Activated CD4-positive, alpha-beta T cell treated with anti-CD3 and anti-CD28 coated beads, Interleukin-2, amount 50 U/mL, for 48 hours (primary cell): ENCODE data around the gene TMEM82.

Source experiments
- DNase-seq, 2 experiments: peaks; one replicate each; pipeline ENCODE4 v3.0.0-alpha.2; 2020

Gene TMEM82

DNA sequence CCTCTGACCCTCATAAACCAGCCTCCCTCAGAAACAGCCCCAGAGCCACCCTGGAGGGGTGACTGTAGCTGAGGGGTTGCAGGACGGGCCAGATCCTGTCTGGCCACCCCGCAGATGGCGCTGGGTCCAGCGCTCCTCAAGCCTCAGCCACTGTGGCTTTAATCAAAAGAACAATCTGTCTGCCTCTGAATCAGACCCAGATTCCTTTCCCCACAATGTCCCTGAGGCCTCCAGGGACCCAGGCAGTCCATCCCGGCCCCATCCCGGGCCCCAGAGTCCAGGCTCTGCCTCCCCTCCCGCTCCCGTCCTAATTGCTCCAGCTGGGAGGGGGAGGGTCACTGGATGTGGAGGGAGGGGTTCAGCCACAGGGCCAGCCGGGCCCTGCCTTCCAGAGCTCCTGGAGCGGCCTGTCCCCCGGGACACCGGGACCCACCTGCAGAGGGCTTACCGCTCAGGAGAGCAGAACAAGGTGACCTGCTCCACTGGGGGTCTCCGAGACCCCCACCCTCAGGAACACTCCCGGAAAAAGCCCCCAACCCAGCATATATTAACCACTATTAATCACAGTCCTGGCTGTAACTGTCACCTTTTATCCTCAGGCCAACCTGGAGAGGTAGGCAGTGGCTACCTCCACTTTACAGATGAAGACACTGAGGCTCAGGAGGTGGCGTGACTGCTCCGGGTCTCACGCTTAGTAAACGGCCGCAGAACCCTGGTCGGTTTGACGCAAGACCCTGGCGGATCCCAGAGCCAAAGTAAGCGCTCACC is 15.5 kb downstream of the TMEM82 start:
- DNase-seq, result no peak

DNA sequence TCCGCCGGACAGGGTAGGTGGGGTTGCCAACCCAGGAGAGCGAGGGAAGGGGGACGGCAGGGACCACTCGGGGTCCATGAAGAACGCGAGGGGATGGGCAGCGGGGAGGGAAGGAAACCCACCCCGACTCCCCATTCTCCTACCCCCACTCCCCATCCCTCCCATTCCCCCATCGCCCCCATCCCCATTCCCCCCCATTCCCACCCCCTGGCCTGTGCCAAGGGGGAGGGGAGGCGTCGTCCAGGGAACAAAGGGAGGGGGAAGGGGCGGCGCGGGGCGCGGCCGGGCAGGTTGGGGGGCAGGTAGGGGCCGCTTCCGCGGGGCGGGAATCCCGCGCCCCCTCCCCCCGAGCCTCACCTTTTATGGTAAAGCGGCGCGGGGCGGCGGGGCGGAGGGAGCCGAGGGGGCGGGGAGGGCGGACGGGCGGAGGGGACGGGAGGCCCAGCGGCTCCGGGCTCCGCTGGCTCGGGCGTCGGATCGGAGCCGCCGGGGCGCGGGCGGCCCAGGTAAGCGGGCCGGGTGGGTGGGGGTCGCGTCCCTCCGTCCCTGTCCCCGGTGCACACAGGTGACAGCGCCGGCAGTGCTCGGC is 16.1 kb downstream of the TMEM82 start, which contains the start of gene FBLIM1:
Gene FBLIM1 (plus strand): TSS at position 453 of the 589 bp plus-strand sequence. CDS start 6,189 bp downstream, outside the sequence.
- DNase-seq, result no peak

DNA sequence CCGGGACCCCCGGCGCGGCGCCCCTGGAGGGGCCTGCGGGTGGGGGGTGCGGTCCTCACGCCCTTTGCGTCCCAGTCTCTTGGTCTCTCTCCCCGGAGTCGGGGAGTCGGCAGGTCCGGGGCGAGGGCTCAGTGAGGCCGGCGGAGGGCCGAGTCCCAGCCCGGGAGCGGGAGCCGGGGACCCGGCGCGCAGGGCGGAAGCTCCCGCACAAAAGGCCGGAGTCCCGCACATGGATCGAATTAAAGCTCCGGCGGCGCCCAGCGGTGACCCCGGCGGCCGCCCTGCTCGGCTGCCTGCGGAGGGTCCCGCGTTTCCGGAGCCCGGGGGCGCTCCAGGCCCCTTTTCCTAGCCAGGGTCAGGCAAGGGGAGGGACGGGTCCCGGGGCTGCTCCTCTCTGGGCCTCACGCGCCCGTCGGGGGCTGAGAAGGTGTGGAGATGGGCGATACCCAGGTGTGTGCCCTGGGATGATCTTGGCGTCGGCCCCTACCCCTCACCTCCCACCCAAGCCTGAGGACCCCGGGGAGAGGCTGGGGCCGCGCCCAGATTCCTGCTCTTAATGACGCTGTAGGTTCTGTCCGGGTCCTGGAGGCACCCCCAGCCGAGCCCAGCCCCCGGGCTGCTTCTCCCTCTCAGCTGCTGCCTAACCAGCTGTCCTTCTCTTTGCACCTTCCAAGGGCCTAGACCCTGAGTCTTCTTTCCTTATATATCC is 16.8 kb downstream of the TMEM82 start:
- no peak for DNase-seq

DNA sequence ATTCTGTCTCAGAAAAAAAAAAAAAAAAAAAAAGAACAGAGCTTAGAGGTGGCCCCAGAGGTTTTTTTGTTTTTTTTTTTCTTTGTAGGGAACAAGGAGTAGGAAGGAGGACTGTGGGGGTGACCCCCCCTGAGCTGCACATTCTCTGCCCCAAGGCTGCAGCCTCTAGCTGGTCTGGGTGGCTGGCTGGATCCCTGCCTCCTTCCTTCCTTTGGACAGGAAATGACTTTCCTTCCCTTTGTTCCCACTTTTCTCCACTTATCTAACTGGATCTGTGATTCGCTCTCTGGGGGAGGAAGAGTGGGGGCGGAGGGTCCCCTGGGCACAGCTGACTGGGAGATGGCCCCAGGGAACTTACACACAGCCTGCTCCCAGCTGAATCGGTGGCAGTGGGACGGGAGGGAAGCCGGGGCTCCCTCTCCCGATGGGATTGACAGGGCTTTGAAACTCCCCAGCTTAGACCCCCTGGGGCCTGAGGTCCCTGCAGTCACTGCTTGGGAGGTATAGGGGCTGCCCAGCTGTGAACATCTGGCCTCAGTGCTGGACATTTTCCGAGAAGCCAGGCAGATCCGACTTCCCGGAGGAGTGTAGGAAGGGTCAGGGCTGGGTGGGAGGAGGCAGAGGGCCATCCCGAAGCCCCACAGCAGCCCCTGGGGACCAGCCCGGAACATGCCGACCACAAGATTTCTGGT is 18.4 kb downstream of the TMEM82 start:
- no peak for DNase-seq

DNA sequence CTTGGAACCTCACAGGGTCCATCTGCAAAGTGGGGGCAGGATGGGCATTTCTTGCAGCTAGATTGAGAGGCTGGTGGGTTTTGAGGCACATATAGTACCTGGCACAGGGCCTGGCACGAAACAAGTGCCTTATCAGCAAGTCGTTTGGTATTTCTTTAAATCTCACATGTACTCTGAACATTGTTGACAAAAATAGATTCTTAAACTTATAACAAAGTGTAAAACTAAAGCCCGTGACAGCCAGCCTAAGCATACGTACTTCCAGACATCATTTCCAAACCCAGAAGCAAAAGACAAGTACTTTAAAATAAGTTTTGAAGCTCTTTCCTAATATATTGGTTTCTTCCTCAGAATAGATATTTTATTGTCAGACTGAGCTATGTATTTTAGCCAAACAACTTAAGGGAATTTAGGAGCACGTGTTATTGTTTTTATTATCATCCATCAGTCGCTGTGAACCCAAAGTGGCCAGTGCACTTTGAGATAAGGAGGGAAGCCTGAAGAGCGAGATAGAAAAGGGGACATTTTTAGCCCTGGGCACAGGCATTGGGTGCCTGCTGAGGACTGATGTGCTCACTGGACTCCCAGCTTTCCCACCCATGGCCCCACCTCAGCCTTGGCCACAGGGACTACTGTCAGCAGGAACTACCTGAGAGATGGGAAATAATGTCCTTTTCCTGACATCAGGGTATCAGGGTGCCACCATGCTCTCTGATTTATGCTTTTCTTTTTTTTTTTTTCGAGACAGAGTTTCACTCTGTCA is 19.2 kb downstream of the TMEM82 start:
- DNase-seq, result no peak

DNA sequence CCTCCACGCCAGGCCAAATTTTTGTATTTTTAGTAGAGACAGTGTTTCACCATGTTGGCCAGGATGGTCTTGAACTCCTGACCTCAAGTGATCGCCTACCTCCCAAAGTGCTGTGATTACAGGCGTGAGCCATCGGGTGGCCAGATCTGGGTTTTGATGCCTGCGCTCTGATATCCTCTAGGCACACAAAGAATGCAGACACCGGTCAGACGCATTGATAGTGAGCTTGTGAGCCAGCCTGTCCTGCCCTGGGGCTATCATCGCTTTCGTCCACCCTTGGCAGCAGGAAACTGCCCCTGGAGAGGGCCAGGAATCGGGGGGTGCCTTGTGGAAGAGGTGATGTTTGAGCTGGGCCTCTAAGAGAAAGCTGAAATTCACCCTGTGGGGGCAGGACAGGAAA is 20.2 kb downstream of the TMEM82 start:
- DNase-seq, result no peak

GRCh38 chr1:15764269-15764764 is 22.0 kb downstream of the TMEM82 start:
- DNase-seq, result no peak

DNA sequence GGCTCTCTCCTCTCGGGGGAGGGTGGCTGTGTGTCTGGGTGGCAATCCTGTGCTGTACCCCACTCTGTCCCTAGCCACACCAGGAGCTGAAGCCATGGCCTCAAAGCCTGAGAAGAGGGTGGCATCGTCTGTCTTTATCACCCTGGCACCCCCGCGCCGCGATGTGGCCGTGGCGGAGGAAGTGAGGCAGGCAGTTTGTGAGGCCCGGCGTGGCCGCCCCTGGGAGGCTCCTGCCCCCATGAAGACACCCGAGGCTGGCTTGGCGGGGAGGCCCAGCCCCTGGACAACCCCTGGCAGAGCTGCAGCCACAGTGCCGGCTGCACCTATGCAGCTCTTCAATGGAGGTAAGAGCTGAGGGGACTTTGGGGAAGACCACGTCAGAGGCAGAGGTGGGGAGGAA is 22.6 kb downstream of the TMEM82 start:
- no peak for DNase-seq

GRCh38 chr1:15765495-15766194 is 23.3 kb downstream of the TMEM82 start:
- DNase-seq, result no peak

DNA sequence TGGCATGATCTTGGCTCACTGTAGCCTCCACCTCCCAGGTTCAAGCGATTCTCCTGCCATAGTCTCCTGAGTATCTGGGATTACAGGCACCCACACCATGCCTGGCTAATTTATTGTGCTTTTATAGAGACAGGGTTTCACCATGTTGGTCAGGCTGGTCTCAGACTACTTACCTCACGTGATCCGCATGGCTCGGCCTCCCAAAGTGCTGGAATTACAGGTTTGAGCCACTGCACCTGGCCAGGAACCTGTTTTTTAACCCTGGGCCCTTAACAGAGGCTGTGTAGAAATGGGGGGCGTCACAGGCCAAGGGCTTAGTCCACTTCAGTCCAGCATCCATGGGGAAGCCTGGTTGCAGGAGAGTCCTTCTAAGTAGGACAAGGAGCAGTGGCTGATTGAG is 25.6 kb downstream of the TMEM82 start:
- DNase-seq, result no peak

- no peak for DNase-seq
Measured at GRCh38 chr1:15768388-15768787, 26.1 kb downstream of the TMEM82 start.

- DNase-seq, result no peak
Measured at GRCh38 chr1:15770313-15770962, 28.1 kb downstream of the TMEM82 start.

- no peak for DNase-seq
Measured at GRCh38 chr1:15771836-15772515, 29.7 kb downstream of the TMEM82 start.

DNA sequence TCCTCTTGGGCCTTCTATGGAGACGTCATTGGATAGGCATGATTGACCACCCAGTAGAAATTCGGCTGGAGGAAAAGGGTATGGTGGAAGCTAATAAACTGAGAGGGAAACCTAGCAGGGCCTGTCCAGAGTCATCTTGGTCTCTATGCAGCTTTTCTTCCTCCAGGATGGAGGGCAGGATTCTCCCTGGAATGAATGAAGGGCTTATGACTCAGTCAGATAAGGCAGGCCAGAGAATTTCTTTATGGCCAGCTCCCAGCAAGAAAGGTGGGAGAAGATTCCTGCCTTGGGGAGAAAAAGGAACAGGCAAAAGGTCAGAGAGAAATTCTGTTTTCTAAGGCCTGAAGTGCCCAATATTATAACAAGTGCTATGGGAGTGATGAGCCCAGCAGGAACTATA is 33.4 kb downstream of the TMEM82 start:
- DNase-seq, result no peak

DNA sequence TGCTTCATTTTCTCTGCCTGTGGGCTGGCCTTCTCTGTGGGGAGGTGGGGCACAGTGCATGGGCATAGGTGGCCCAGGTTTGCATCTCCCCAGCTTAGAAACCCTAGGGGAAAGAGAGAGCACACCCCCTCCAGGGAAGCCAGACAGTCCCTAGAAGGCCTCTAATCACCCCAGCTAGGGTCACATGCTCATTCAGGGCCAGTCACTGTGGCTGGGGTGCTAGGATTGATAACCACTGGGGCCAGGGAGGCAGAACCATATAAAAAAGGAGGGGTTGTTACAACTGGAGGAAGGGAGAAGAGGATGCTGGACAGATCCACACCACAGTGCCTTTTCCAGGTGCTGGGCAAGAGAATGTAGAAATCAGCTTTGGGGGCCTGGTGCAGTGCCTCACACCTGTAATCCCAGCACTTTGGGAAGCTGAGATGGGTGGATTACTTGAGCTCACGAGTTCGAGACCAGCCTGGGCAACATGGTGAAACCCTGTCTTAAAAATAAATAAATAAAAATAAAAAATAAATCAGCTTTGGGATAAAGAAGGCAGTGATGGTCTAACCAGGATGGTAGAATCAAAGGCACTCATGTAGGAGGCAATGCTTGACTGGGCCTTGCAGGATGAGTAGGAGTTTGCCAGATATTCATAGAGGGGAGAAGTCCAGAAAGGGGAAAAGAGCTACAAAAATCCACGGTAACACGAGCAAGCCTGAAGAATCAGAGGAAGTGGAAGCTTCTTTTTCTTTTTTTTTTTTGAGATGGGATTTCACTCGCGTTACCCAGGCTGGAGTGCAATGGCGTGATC is 35.8 kb downstream of the TMEM82 start:
- DNase-seq, result no peak

GRCh38 chr1:15785683-15786082 is 43.4 kb downstream of the TMEM82 start:
- DNase-seq, result no peak

GRCh38 chr1:15786581-15786980 is 44.3 kb downstream of the TMEM82 start:
- DNase-seq, result no peak

GRCh38 chr1:15788624-15789301 is 46.5 kb downstream of the TMEM82 start:
- DNase-seq, result no peak

- no peak for DNase-seq
Measured at GRCh38 chr1:15796086-15796462, 53.8 kb downstream of the TMEM82 start.
